Hematopoietic multipotent progenitor cell (in vitro differentiated cells): ENCODE results near the gene SLC25A13. TPM values are rescaled to one million over a fixed set of nuclear protein-coding genes. Genes with fewer than 3 reads are reported as not detected.
"Not testable (repeated sequence)": the region's sequence is repeated elsewhere in the genome, so short reads cannot be mapped to it uniquely, and the experiment has no call there.

Experiments used
- DNase-seq, 3 donors: peaks; one replicate each; pipeline ENCODE4 v3.0.0-alpha.2; 2011 to 2015; ENCODE audit warnings: low read depth in 2 of 3, low spot score in 2 of 3
- total RNA-seq: library from RNA; depleted of rRNA; stranded (reverse); fragments of >200 nt; gene quantifications from one replicate; pipeline ENCODE4 v1.2.3, GENCODE V29; 2012

Gene SLC25A13
- 10.5 TPM for total RNA-seq

GRCh38 chr7:96321658-96322372 is at the start of gene SLC25A13:
Gene SLC25A13, minus strand, starts transcription at chr7:96322098. Its CDS starts 142 bp downstream, at chr7:96321956.
- peak; percentile 30 to 79 (median 74) for DNase-seq

- not testable (repeated sequence) for DNase-seq
Measured at GRCh38 chr7:96365916-96366315, 44.0 kb upstream of the SLC25A13 start.

- DNase-seq, result no peak
Measured at GRCh38 chr7:96361116-96361857, 39.4 kb upstream of the SLC25A13 start.

- no peak for DNase-seq
Measured at GRCh38 chr7:96359876-96360275, 38.0 kb upstream of the SLC25A13 start.

- DNase-seq, result not testable (repeated sequence)
Measured at GRCh38 chr7:96358236-96358971, 36.5 kb upstream of the SLC25A13 start.

- no peak for DNase-seq
Measured at GRCh38 chr7:96355990-96356506, 34.1 kb upstream of the SLC25A13 start.

- DNase-seq, result no peak
Measured at GRCh38 chr7:96354881-96355280, 33.0 kb upstream of the SLC25A13 start.

- no peak for DNase-seq
Measured at GRCh38 chr7:96349572-96349971, 27.7 kb upstream of the SLC25A13 start.

- DNase-seq, result no peak
Measured at GRCh38 chr7:96347471-96347870, 25.6 kb upstream of the SLC25A13 start.

- no peak for DNase-seq
Measured at GRCh38 chr7:96346293-96346953, 24.5 kb upstream of the SLC25A13 start.

GRCh38 chr7:96344236-96344635 is 22.3 kb upstream of the SLC25A13 start:
- DNase-seq, result no peak

GRCh38 chr7:96342049-96342448 is 20.2 kb upstream of the SLC25A13 start:
- DNase-seq, result no peak

- no peak for DNase-seq
Measured at GRCh38 chr7:96337519-96337918, 15.6 kb upstream of the SLC25A13 start.

- DNase-seq, result no peak
Measured at GRCh38 chr7:96332325-96332724, 10.4 kb upstream of the SLC25A13 start.

- DNase-seq, result no peak
Measured at GRCh38 chr7:96331775-96332174, 9.9 kb upstream of the SLC25A13 start.

- DNase-seq, result no peak
Measured at GRCh38 chr7:96331233-96331632, 9.3 kb upstream of the SLC25A13 start.

- DNase-seq, result no peak
Measured at GRCh38 chr7:96330193-96330592, 8.3 kb upstream of the SLC25A13 start.

- DNase-seq, result no peak
Measured at GRCh38 chr7:96329241-96329640, 7.3 kb upstream of the SLC25A13 start.

- no peak for DNase-seq
Measured at GRCh38 chr7:96328016-96328415, 6.1 kb upstream of the SLC25A13 start.

- no peak for DNase-seq
Measured at GRCh38 chr7:96327429-96327828, 5.5 kb upstream of the SLC25A13 start.

- DNase-seq, result peak in 2 of 3 donors; percentile 69 to 87
Measured at GRCh38 chr7:96326752-96327151, 4.9 kb upstream of the SLC25A13 start.
